GM12878 (cell line): Measurements from ENCODE around the gene THAP5. TPM values are rescaled to one million over a fixed set of nuclear protein-coding genes. Genes with fewer than 3 reads are reported as not detected.

ENCODE experiments used
- ATAC-seq: fragments of 200-7000 bp; cut with Tn5 transposase; 3 replicates; pipeline ENCODE4 v1.9.1; 2020; ENCODE audit warnings: mild to moderate bottlenecking, moderate library complexity
- BruUV-seq: library from RNA; stranded (reverse); fragments of 400-500 nt; replicated peaks from 2 replicates; lab custom pipeline; 2021; lab: Mats Ljungman, UMichigan
- CTCF ChIA-PET: fragments of 300-600 bp; sonication (Branson Sonifier 250); formaldehyde crosslinking; extraction: SDS; loops from one replicate; lab custom pipeline; 2021; ENCODE audit warnings: inconsistent platforms; lab: Yijun Ruan, JAX
- POLR2A ChIA-PET: fragments of 350-600 bp; formaldehyde crosslinking; extraction: SDS; loops from one replicate; lab custom pipeline; 2021; ENCODE audit warnings: inconsistent platforms; lab: Charles Lee
- RAD21 ChIA-PET: fragments of 300-600 bp; sonication (Branson Sonifier 250); formaldehyde crosslinking; loops from one replicate; lab custom pipeline; 2023; ENCODE audit warnings: antibody characterized with exemption; ENCODE audit not compliant: unreplicated experiment; lab: Charles Lee
- SMC1A ChIA-PET: fragments of 300-600 bp; sonication (Branson Sonifier 250); formaldehyde crosslinking; loops from one replicate; lab custom pipeline; 2023; ENCODE audit not compliant: unreplicated experiment, uncharacterized antibody; lab: Charles Lee
- DNase-seq: peaks from one replicate; pipeline ENCODE4 v3.0.0-alpha.2; 2011; ENCODE audit warnings: low read depth, low spot score
- FAIRE-seq: peaks from 3 replicates; lab custom pipeline; 2011; peaks lifted over from hg19 to GRCh38; lab: Jason Lieb, UNC
- H2AFZ ChIP-seq: 2 replicates; pipeline ENCODE4 v1.6.0; 2011; ENCODE audit warnings: low read depth, low read length, control low read depth; ENCODE audit not compliant: control insufficient read depth
- H3K27ac ChIP-seq: 2 replicates; pipeline ENCODE4 v1.5.1; 2011; ENCODE audit warnings: control low read depth; ENCODE audit not compliant: control insufficient read depth, insufficient read depth
- H3K27me3 ChIP-seq, 2 experiments: replicated peaks in 1 of 2; 2 replicates each; pipeline versions ENCODE4 v1.6.0 to v1.6.1; 2011; ENCODE audit warnings: low read length in 1 of 2; ENCODE audit not compliant: control insufficient read depth in 2 of 2, insufficient read depth in 2 of 2
- H3K36me3 ChIP-seq, 2 experiments: 2 replicates each; pipeline ENCODE4 v1.5.1; 2011; ENCODE audit warnings: low read length in 1 of 2; ENCODE audit not compliant: control insufficient read depth in 2 of 2, insufficient read depth in 2 of 2
- H3K4me1 ChIP-seq: 2 replicates; pipeline ENCODE4 v1.6.1; 2011; ENCODE audit warnings: mild to moderate bottlenecking, low read length, moderate library complexity, mixed read lengths; ENCODE audit not compliant: control insufficient read depth, insufficient read depth
- H3K4me2 ChIP-seq: 2 replicates; pipeline ENCODE4 v1.6.0; 2011; ENCODE audit warnings: control low read depth; ENCODE audit not compliant: control insufficient read depth, insufficient read depth
- H3K4me3 ChIP-seq: fragments of 200-600 bp; sonication (generic); 2 replicates; pipeline ENCODE4 v1.5.1; 2016
- H3K79me2 ChIP-seq: 2 replicates; pipeline ENCODE4 v1.6.0; 2011; ENCODE audit warnings: low read length; ENCODE audit not compliant: control insufficient read depth, insufficient read depth
- H3K9ac ChIP-seq: 2 replicates; pipeline ENCODE4 v1.8.0; 2011; ENCODE audit warnings: low read length, control low read depth, mixed read lengths; ENCODE audit not compliant: control insufficient read depth, insufficient read depth
- H3K9me3 ChIP-seq: replicated peaks from 3 replicates; pipeline ENCODE4 v1.5.1; 2011; ENCODE audit warnings: mild to moderate bottlenecking, low read length; ENCODE audit not compliant: control insufficient read depth, insufficient read depth
- H4K20me1 ChIP-seq: 2 replicates; pipeline ENCODE4 v1.6.0; 2011; ENCODE audit not compliant: control insufficient read depth, insufficient read depth
- BCL3 ChIP-seq: IDR thresholded peaks from 2 replicates; pipeline ENCODE4 v1.6.1; 2011; ENCODE audit warnings: borderline replicate concordance, low read depth, mild to moderate bottlenecking, moderate library complexity, low read length; ENCODE audit not compliant: insufficient read depth, poor library complexity, severe bottlenecking
- CBX5 ChIP-seq: sonication (generic); IDR thresholded peaks from 2 replicates; pipeline ENCODE4 v1.6.1; 2016; ENCODE audit warnings: low read depth, moderate library complexity, mild to moderate bottlenecking, inconsistent platforms
- ESRRA ChIP-seq: IDR thresholded peaks from 2 replicates; pipeline ENCODE4 v1.6.1; 2012; ENCODE audit warnings: mild to moderate bottlenecking, low read length, improper control_type of control experiment
- HCFC1 ChIP-seq: fragments of 150-350 bp; IDR thresholded peaks from 2 replicates; pipeline ENCODE4 v1.6.1; 2014; ENCODE audit warnings: low read length
- IRF5 ChIP-seq: fragments of 450-650 bp; IDR thresholded peaks from 2 replicates; pipeline ENCODE4 v1.6.1; 2017; ENCODE audit warnings: borderline replicate concordance
- MEF2B ChIP-seq: fragments of 450-650 bp; IDR thresholded peaks from 2 replicates; pipeline ENCODE4 v1.6.1; 2018; ENCODE audit warnings: mild to moderate bottlenecking, moderate library complexity; ENCODE audit not compliant: partially characterized antibody, poor library complexity, severe bottlenecking
- NFYB ChIP-seq: IDR thresholded peaks from 2 replicates; pipeline ENCODE4 v1.6.1; 2011; ENCODE audit warnings: low read depth, mild to moderate bottlenecking, low read length, improper control_type of control experiment, moderate library complexity; ENCODE audit not compliant: insufficient read depth
- NR2C2 ChIP-seq: IDR thresholded peaks from 2 replicates; pipeline ENCODE4 v1.6.1; 2011; ENCODE audit warnings: borderline replicate concordance, low read depth; ENCODE audit not compliant: control insufficient read depth, insufficient read length
- PAX5 ChIP-seq: IDR thresholded peaks from 2 replicates; pipeline ENCODE4 v1.6.1; 2011; ENCODE audit warnings: low read depth, low read length, borderline replicate concordance
- PKNOX1 ChIP-seq: fragments of 450-650 bp; IDR thresholded peaks from 2 replicates; pipeline ENCODE4 v1.6.1; 2016; ENCODE audit warnings: mild to moderate bottlenecking
- PML ChIP-seq: IDR thresholded peaks from 2 replicates; pipeline ENCODE4 v1.6.1; 2012; ENCODE audit warnings: low read length, inconsistent platforms
- RCOR1 ChIP-seq: conservative IDR thresholded peaks from 2 replicates; pipeline ENCODE4 v1.6.1; 2012; ENCODE audit warnings: low read depth, low read length, improper control_type of control experiment
- RELB ChIP-seq: fragments of 450-650 bp; IDR thresholded peaks from 2 replicates; pipeline ENCODE4 v1.6.1; 2017; ENCODE audit warnings: low read depth, mild to moderate bottlenecking, moderate library complexity
- SMAD1 ChIP-seq: fragments of 450-650 bp; IDR thresholded peaks from 2 replicates; pipeline ENCODE4 v1.6.1; 2018; ENCODE audit warnings: mild to moderate bottlenecking, low read depth; ENCODE audit not compliant: partially characterized antibody
- SMAD5 ChIP-seq: IDR thresholded peaks from 2 replicates; pipeline ENCODE4 v1.6.1; 2016; ENCODE audit warnings: antibody characterized with exemption, low read depth
- SPI1 ChIP-seq: IDR thresholded peaks from 2 replicates; pipeline ENCODE4 v1.6.1; 2011; ENCODE audit warnings: low read depth, mild to moderate bottlenecking, low read length, moderate library complexity, borderline replicate concordance; ENCODE audit not compliant: insufficient read depth
- TCF7 ChIP-seq: IDR thresholded peaks from 2 replicates; pipeline ENCODE4 v1.6.1; 2014; ENCODE audit warnings: antibody characterized with exemption, borderline replicate concordance
- YBX1 ChIP-seq: fragments of 450-650 bp; IDR thresholded peaks from 2 replicates; pipeline ENCODE4 v1.6.1; 2016; ENCODE audit warnings: antibody characterized with exemption
- ZNF207 ChIP-seq: fragments of 450-650 bp; IDR thresholded peaks from 2 replicates; pipeline ENCODE4 v1.6.1; 2014; ENCODE audit warnings: antibody characterized with exemption, mild to moderate bottlenecking, borderline replicate concordance
- ZZZ3 ChIP-seq: IDR thresholded peaks from 2 replicates; pipeline ENCODE4 v1.6.1; 2011; ENCODE audit warnings: low read depth; ENCODE audit not compliant: control insufficient read depth, insufficient read length
- WGBS: methylation state at CpG from one replicate; pipeline ENCODE4 v1.1.6; 2016; ENCODE audit warnings: low lambda C conversion rate; ENCODE audit not compliant: insufficient replicate concordance, insufficient coverage; ENCODE audit errors: missing lambda C conversion rate; 5-methylcytosine and 5-hydroxymethylcytosine counted together
- in situ Hi-C: fragments of 300-500 bp; cut with MboI; formaldehyde crosslinking; loops from 9 replicates; pipeline ENCODE4 v1.14.3; 2018; ENCODE audit warnings: mixed read lengths
- intact Hi-C: fragments of 100-400 bp; cut with micrococcal nuclease; formaldehyde crosslinking; loops from one replicate; pipeline ENCODE4 v1.14.2; 2022; ENCODE audit not compliant: unreplicated experiment
- polyA plus RNA-seq, 11 experiments: library from polyadenylated mRNA; depleted of rRNA in 4 of 11; unstranded in 6 of 11; stranded (reverse) in 5 of 11; fragments of >200 nt; fragmentation: Nextera tagmentation in 4 of 11; fragmentation: Illumina TruSeq in 1 of 11; extraction: Ambion mirVana in 4 of 11; extraction: Trizol in 1 of 11; gene quantifications; 1 replicate in 1 of 11; 2 replicates in 10 of 11; pipeline versions ENCODE4 v1.2.1 to v1.2.3, GENCODE V29; 2011 to 2016; ENCODE audit warnings: inconsistent platforms in 2 of 11, missing spikeins in 2 of 11, low read depth in 1 of 11
- total RNA-seq, 4 experiments: library from RNA; depleted of rRNA in 3 of 4; stranded (reverse); fragments of >200 nt in 3 of 4; fragmentation: Illumina TruSeq in 1 of 4; extraction: Trizol in 1 of 4; gene quantifications; 2 replicates each; pipeline versions ENCODE4 v1.2.1 to v1.2.3, GENCODE V29; 2013 to 2021

THAP5 gene
- total and polyA plus RNA-seq, 10 of the 15 experiments (the other 5 are each of a cell fraction or from before 2014, with no cell fraction given), result 13.0 to 47.7 (median 24.2) TPM

GRCh38 chr7:108535744-108536143, 33.8 kb downstream of the THAP5 start:
- no peak overlapping the region for H2AFZ ChIP-seq
- no peak for TF ChIP-seq NFYB
- no peak for TF ChIP-seq MEF2B
- TF ChIP-seq TCF7, result no peak
- no peak for TF ChIP-seq YBX1
- no peak for TF ChIP-seq RELB
- no peak for TF ChIP-seq BCL3
- no peak for TF ChIP-seq SMAD5
- TF ChIP-seq NR2C2, result no peak
- no peak for TF ChIP-seq IRF5
- TF ChIP-seq PKNOX1, result no peak
- TF ChIP-seq ESRRA, result no peak
- TF ChIP-seq CBX5, result no peak
- no peak for TF ChIP-seq HCFC1
- no peak for TF ChIP-seq ZNF207
- no peak for TF ChIP-seq ZZZ3
- no peak for TF ChIP-seq SMAD1
- TF ChIP-seq PML, result no peak
- TF ChIP-seq SPI1, result no peak
- TF ChIP-seq PAX5, result no peak
- TF ChIP-seq RCOR1, result no peak
- BruUV-seq, result no TSS peak
- no peak overlapping the region for H3K27ac ChIP-seq
- POLR2A ChIA-PET, result no interaction called here
- CTCF ChIA-PET, result no interaction called here
- 93% methylated on average over 1 of the region's 1 CpG for WGBS
- H4K20me1 ChIP-seq, result no peaks in the 10 kb centered on the region
- DNase-seq, result no peak
- H3K79me2 ChIP-seq, result no peaks in the 10 kb centered on the region
- RAD21 ChIA-PET, result no interaction called here
- SMC1A ChIA-PET, result no interaction called here
- H3K9ac ChIP-seq, result no peak overlapping the region
- intact Hi-C loops, result no loop called here
- no peak for ATAC-seq
- H3K9me3 ChIP-seq, result no peaks in the 10 kb centered on the region
- no peak overlapping the region for H3K4me2 ChIP-seq
- no peaks in the 10 kb centered on the region for H3K4me1 ChIP-seq
- no peak for FAIRE-seq
- in situ Hi-C loops, result no loop called here
- H3K27me3 ChIP-seq, result no peaks in the 10 kb centered on the region
- no peaks in the 10 kb centered on the region for H3K36me3 ChIP-seq
- H3K4me3 ChIP-seq, result no peak overlapping the region
